HCT116 (cell line): Measurements from ENCODE around the gene SELENON. TPM values are rescaled to one million over a fixed set of nuclear protein-coding genes. Genes with fewer than 3 reads are reported as not detected.

Experiments
- ATAC-seq: fragments of 200-7000 bp; cut with Tn5 transposase; 2 replicates; pipeline ENCODE4 v1.9.1; 2020; ENCODE audit warnings: mild to moderate bottlenecking, moderate library complexity
- BruUV-seq: library from RNA; stranded (reverse); fragments of 400-500 nt; replicated peaks from 2 replicates; lab custom pipeline; 2021; lab: Mats Ljungman, UMichigan
- CTCF ChIA-PET: fragments of 300-600 bp; sonication (Branson Sonifier 250); formaldehyde crosslinking; loops from one replicate; lab custom pipeline; 2021; ENCODE audit warnings: antibody characterized with exemption; lab: Charles Lee
- POLR2A ChIA-PET: fragments of 300-600, 350-600 bp; sonication (Branson Sonifier 250); formaldehyde crosslinking; loops from one replicate; lab custom pipeline; 2021; ENCODE audit warnings: antibody characterized with exemption; lab: Charles Lee
- RAD21 ChIA-PET, 2 experiments: fragments of 300-600 bp; sonication (Branson Sonifier 250); formaldehyde crosslinking; loops; one replicate each; lab custom pipeline; 2023; ENCODE audit warnings: low total read pairs in 2 of 2; ENCODE audit not compliant: uncharacterized antibody in 2 of 2, unreplicated experiment in 2 of 2, low non-redundant PET in 1 of 2; lab: Charles Lee
- DNase-seq: peaks from one replicate; pipeline ENCODE4 v3.0.0-alpha.2; 2010; ENCODE audit warnings: low read depth, low spot score
- H2AFZ ChIP-seq: fragments of 200-600 bp; shearing (Covaris generic), sonication (generic); 2 replicates; pipeline ENCODE4 v1.6.1; 2017; ENCODE audit warnings: low read depth, mixed run types, mixed read lengths, antibody characterized with exemption, low read length; ENCODE audit not compliant: poor library complexity, severe bottlenecking
- H3K27ac ChIP-seq: 2 replicates; pipeline ENCODE4 v1.5.1; 2012; ENCODE audit warnings: low read depth, low read length
- H3K27me3 ChIP-seq: fragments of 200-600 bp; sonication (generic); 2 replicates; pipeline ENCODE4 v1.6.1; 2016; ENCODE audit warnings: mixed run types, low read length, mixed read lengths; ENCODE audit not compliant: insufficient read depth
- H3K36me3 ChIP-seq, 2 experiments: fragments of 200-500 bp in 1 of 2; fragments of 200-600 bp in 1 of 2; sonication (Bioruptor generic) in 1 of 2; sonication (generic) in 1 of 2; 2 replicates each; pipeline versions ENCODE4 v1.5.1 to v1.6.1; 2014 to 2016; ENCODE audit warnings: low read length in 2 of 2, inconsistent platforms in 1 of 2, mixed read lengths in 1 of 2, mixed run types in 1 of 2; ENCODE audit not compliant: insufficient read depth in 2 of 2, control insufficient read depth in 1 of 2
- H3K4me1 ChIP-seq, 2 experiments: fragments of 200-600 bp in 1 of 2; sonication (generic) in 1 of 2; 2 replicates each; pipeline versions ENCODE4 v1.5.1 to v1.6.1; 2012 to 2017; ENCODE audit warnings: low read length in 2 of 2, inconsistent platforms in 1 of 2, mild to moderate bottlenecking in 1 of 2, mixed read lengths in 1 of 2, mixed run types in 1 of 2, moderate library complexity in 1 of 2; ENCODE audit not compliant: insufficient read depth in 2 of 2, control insufficient read depth in 1 of 2
- H3K4me2 ChIP-seq: fragments of 200-600 bp; sonication (generic); 2 replicates; pipeline ENCODE4 v1.6.1; 2017; ENCODE audit warnings: mixed run types, low read length, mixed read lengths
- H3K4me3 ChIP-seq, 2 experiments: fragments of 200-600 bp in 1 of 2; sonication (generic) in 1 of 2; replicated peaks in 1 of 2; 2 replicates each; pipeline ENCODE4 v1.5.1; 2011 to 2016; ENCODE audit warnings: low read length in 2 of 2, control low read depth in 1 of 2, low read depth in 1 of 2, mild to moderate bottlenecking in 1 of 2, mixed read lengths in 1 of 2, mixed run types in 1 of 2
- H3K79me2 ChIP-seq: fragments of 200-600 bp; sonication (generic); 2 replicates; pipeline ENCODE4 v1.6.1; 2017; ENCODE audit warnings: mild to moderate bottlenecking, mixed run types, low read length, moderate library complexity, mixed read lengths; ENCODE audit not compliant: insufficient read depth
- H3K9ac ChIP-seq: fragments of 200-600 bp; sonication (generic); 2 replicates; pipeline ENCODE4 v1.6.1; 2016; ENCODE audit warnings: low read length, mixed read lengths
- H3K9me2 ChIP-seq: fragments of 200-600 bp; sonication (generic), shearing (Covaris generic); 2 replicates; pipeline ENCODE4 v1.6.1; 2017; ENCODE audit warnings: mixed run types, mild to moderate bottlenecking, moderate library complexity; ENCODE audit not compliant: insufficient read depth
- H3K9me3 ChIP-seq, 2 experiments: fragments of 200-500 bp in 1 of 2; fragments of 200-600 bp in 1 of 2; sonication (Bioruptor generic) in 1 of 2; sonication (generic) in 1 of 2; 2 replicates each; pipeline ENCODE4 v1.6.1; 2014 to 2017; ENCODE audit warnings: low read length in 2 of 2, mixed read lengths in 2 of 2, inconsistent platforms in 1 of 2, low read depth in 1 of 2, mild to moderate bottlenecking in 1 of 2, mixed run types in 1 of 2, moderate library complexity in 1 of 2; ENCODE audit not compliant: control insufficient read depth in 1 of 2, insufficient read depth in 1 of 2
- H4K20me1 ChIP-seq: fragments of 200-600 bp; sonication (generic), shearing (Covaris generic); 2 replicates; pipeline ENCODE4 v1.6.1; 2017; ENCODE audit warnings: mixed run types, mild to moderate bottlenecking, moderate library complexity; ENCODE audit not compliant: insufficient read depth
- CEBPB ChIP-seq: IDR thresholded peaks from 2 replicates; pipeline ENCODE4 v1.6.1; 2012; ENCODE audit warnings: low read depth
- EZH2 ChIP-seq: fragments of 200-600 bp; sonication (generic); IDR thresholded peaks from 2 replicates; pipeline ENCODE4 v1.6.1; 2017; ENCODE audit warnings: antibody characterized with exemption, mixed run types
- EZH2phosphoT487 ChIP-seq: fragments of 200-600 bp; IDR thresholded peaks from 2 replicates; pipeline ENCODE4 v1.6.1; 2018; ENCODE audit warnings: antibody characterized with exemption, borderline replicate concordance
- POLR2AphosphoS5 ChIP-seq: IDR thresholded peaks from 2 replicates; pipeline ENCODE4 v1.6.1; 2011; ENCODE audit warnings: mild to moderate bottlenecking, low read depth, low read length, moderate library complexity
- RAD21 ChIP-seq: IDR thresholded peaks from 2 replicates; pipeline ENCODE4 v1.6.1; 2012; ENCODE audit warnings: low read depth, mild to moderate bottlenecking
- REST ChIP-seq: IDR thresholded peaks from 2 replicates; pipeline ENCODE4 v1.6.1; 2012; ENCODE audit warnings: low read depth
- SIN3A ChIP-seq: IDR thresholded peaks from 2 replicates; pipeline ENCODE4 v1.6.1; 2012; ENCODE audit warnings: low read depth
- SP1 ChIP-seq: IDR thresholded peaks from 2 replicates; pipeline ENCODE4 v1.6.1; 2012; ENCODE audit warnings: low read depth
- SRF ChIP-seq: IDR thresholded peaks from 2 replicates; pipeline ENCODE4 v1.6.1; 2012; ENCODE audit warnings: low read depth
- YY1 ChIP-seq: IDR thresholded peaks from 2 replicates; pipeline ENCODE4 v1.6.1; 2011; ENCODE audit warnings: low read length, low read depth, moderate library complexity, mild to moderate bottlenecking; ENCODE audit not compliant: insufficient replicate concordance; ENCODE audit errors: extremely low read depth
- ZBTB33 ChIP-seq: IDR thresholded peaks from 2 replicates; pipeline ENCODE4 v1.6.1; 2011; ENCODE audit warnings: mild to moderate bottlenecking, low read length, moderate library complexity; ENCODE audit not compliant: insufficient replicate concordance; ENCODE audit errors: extremely low read depth
- intact Hi-C: fragments of 100-400 bp; cut with micrococcal nuclease; formaldehyde crosslinking; loops from 2 replicates; pipeline ENCODE4 v1.10.0; 2022
- total RNA-seq: library from RNA; stranded (reverse); gene quantifications from one replicate; pipeline ENCODE4 v1.2.1, GENCODE V29; 2021; ENCODE audit not compliant: unreplicated experiment
- TF ChIP-seq, protein P1 (sequence below), 3 experiments: fragments of 200-600 bp in 1 of 3; sonication (generic) in 1 of 3; IDR thresholded peaks in 2 of 3; conservative IDR thresholded peaks in 1 of 3; 2 replicates each; pipeline ENCODE4 v1.5.1; 2012 to 2017; ENCODE audit warnings: low read depth in 2 of 3, low read length in 2 of 3, antibody characterized with exemption in 1 of 3, borderline replicate concordance in 1 of 3, control low read depth in 1 of 3, mild to moderate bottlenecking in 1 of 3, mixed read lengths in 1 of 3, mixed run types in 1 of 3, moderate library complexity in 1 of 3; ENCODE audit not compliant: insufficient read depth in 1 of 3

The SELENON gene
- total RNA-seq, 1 experiment from 2014 or later, result 85.1 TPM

GRCh38 chr1:25796811-25797458, 3.1 kb upstream of the SELENON start:
- Histone ChIP-seq H3K27ac (no peak overlapping the region), H3K9ac (no peak overlapping the region)
- TF ChIP-seq YY1, result peak; percentile 43
- TF ChIP-seq RAD21, result peak; percentile 89
- TF ChIP-seq REST, result no peak
- TF ChIP-seq SRF, result no peak
- TF ChIP-seq CEBPB, result no peak
- TF ChIP-seq SIN3A, result no peak
- TF ChIP-seq POLR2AphosphoS5, result no peak
- TF ChIP-seq ZBTB33, result no peak
- no peak for TF ChIP-seq EZH2phosphoT487
- no peak for TF ChIP-seq EZH2
- TF ChIP-seq SP1, result no peak
- TF ChIP-seq, protein P1, sequence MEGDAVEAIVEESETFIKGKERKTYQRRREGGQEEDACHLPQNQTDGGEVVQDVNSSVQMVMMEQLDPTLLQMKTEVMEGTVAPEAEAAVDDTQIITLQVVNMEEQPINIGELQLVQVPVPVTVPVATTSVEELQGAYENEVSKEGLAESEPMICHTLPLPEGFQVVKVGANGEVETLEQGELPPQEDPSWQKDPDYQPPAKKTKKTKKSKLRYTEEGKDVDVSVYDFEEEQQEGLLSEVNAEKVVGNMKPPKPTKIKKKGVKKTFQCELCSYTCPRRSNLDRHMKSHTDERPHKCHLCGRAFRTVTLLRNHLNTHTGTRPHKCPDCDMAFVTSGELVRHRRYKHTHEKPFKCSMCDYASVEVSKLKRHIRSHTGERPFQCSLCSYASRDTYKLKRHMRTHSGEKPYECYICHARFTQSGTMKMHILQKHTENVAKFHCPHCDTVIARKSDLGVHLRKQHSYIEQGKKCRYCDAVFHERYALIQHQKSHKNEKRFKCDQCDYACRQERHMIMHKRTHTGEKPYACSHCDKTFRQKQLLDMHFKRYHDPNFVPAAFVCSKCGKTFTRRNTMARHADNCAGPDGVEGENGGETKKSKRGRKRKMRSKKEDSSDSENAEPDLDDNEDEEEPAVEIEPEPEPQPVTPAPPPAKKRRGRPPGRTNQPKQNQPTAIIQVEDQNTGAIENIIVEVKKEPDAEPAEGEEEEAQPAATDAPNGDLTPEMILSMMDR (IDR thresholded peaks at IDR 0.05 in 2 of 3, conservative IDR thresholded peaks at IDR 0.05 in 1 of 3; ENCODE audit: borderline replicate concordance in 1 of 3, insufficient read depth in 1 of 3, low read depth in 2 of 3, low read length in 2 of 3), result peak; percentile 80 to 88 (median 83)
- TF ChIP-seq, all 23 proteins: peak for 3
- intact Hi-C loops, result loop anchor here (5.0 kb wide), 2 partner anchors 180 to 295 kb away; partner anchors contain the start of gene MAN1C1
- H3K27me3 ChIP-seq, result no peaks in the 10 kb centered on the region
- ChIA-PET RAD21 (no interaction called here), POLR2A (no interaction called here), CTCF (interaction anchor here (1.1 to 1.6 kb wide), 6 partner anchors 14 to 277 kb away, joined by 3 to 6 read pairs (median 4); no protein-coding TSS in a partner anchor)
- H4K20me1 ChIP-seq, result no peaks in the 10 kb centered on the region
- H3K4me2 ChIP-seq, result peak overlapping the region; percentile 35; the same call in 1 of the 2 replicates
- H3K79me2 ChIP-seq, result no peaks in the 10 kb centered on the region
- H2AFZ ChIP-seq, result peak overlapping the region; percentile 52
- DNase-seq (peak; percentile 67), ATAC-seq (peak; percentile 65)
- BruUV-seq, result no TSS peak
- H3K9me3 ChIP-seq, result no peaks in the 10 kb centered on the region
- H3K4me1 ChIP-seq, result peaks cover 5 to 16% of the 10 kb centered on the region in 2 experiments; a peak in 3 of 4 replicates
- H3K36me3 ChIP-seq, result no peaks in the 10 kb centered on the region
- no peak overlapping the region for H3K4me3 ChIP-seq
- H3K9me2 ChIP-seq, result no peaks in the 10 kb centered on the region
